ACHN (cell line): Measurements from ENCODE around the gene PHF13.
A peak's percentile ranks its signal among the peaks of the same experiment; 100 is the strongest.
"Not testable (repeated sequence)": the region's sequence is repeated elsewhere in the genome, so short reads cannot be mapped to it uniquely, and the experiment has no call there.

Experiments
- DNase-seq: peaks from one replicate; pipeline ENCODE4 v3.0.0-alpha.2; 2015
- in situ Hi-C: cut with HindIII; loops from 2 replicates; pipeline ENCODE4 v1.10.0; 2017; ENCODE audit warnings: low sequenced_read_pairs, low pct_ligation_motif_present, low pct_unique_long_range_greater_than_20kb

Gene PHF13

GRCh38 chr1:6622396-6623152 lies 9.0 kb downstream of the PHF13 start:
- no peak for DNase-seq
- in situ Hi-C loops, result no loop called here

DNA sequence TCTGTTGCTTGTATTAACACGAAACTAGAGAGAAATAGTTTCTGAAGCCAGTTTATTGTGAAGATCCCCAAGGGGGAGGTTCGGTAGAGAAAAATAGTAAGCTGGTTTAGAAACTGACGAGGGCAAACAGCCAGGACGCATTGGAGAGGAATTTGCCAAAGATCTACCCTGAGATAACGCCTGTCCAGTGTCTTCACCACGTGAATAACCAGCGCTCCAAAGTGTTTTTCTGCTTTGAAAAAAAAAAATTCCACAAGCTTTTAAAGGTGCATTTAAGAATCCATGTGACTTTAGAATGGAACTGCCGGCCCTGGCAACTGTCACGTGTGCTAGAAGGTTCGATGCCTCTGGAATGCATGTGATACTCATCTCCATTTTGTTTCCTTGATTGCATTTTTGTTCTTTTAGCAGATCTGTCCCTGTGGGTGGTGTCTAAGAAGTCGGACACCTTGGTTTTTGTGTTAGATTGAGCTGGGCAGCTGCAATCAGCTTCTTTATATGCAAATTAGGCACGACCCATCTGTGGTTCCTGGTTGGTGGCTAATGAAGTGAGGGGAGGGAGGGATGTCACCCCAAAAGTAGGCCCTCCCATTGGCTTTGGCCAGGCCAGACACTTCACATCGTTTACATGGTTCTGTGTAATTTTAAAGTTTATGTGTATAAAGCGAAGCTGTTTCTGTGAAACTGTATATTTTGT lies 9.9 kb downstream of the PHF13 start:
- in situ Hi-C loops, result no loop called here
- DNase-seq, result no peak

GRCh38 chr1:6624710-6625583 lies 11.4 kb downstream of the PHF13 start, which contains the start of gene THAP3:
Gene THAP3, plus strand, starts transcription at chr1:6624868. Its CDS starts 351 bp downstream, at chr1:6625219.
- in situ Hi-C loops, result no loop called here
- peak; percentile 82 for DNase-seq

GRCh38 chr1:6625584-6626149 lies 12.1 kb downstream of the PHF13 start:
- in situ Hi-C loops, result no loop called here
- DNase-seq, result peak; percentile 44

DNA sequence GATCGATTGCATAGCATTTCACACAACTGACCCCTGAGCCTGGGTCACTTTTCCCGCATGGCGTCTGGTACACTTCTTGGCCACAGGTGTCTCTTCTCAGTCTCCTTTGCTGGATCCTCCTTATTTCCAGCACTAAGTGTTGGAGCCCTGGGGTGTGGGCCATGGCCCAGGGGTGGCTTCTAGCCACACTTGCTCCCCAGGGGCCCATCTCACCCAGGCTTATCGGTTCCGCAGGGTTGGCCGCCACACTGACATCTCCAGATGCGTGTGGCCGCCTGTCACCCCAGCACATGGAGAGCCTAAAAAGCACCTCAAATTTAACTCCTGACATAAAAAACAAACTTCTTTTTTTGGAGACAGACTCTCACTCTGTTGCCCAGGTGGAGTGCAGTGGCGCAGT lies 13.5 kb downstream of the PHF13 start:
- no peak for DNase-seq
- in situ Hi-C loops, result no loop called here

DNA sequence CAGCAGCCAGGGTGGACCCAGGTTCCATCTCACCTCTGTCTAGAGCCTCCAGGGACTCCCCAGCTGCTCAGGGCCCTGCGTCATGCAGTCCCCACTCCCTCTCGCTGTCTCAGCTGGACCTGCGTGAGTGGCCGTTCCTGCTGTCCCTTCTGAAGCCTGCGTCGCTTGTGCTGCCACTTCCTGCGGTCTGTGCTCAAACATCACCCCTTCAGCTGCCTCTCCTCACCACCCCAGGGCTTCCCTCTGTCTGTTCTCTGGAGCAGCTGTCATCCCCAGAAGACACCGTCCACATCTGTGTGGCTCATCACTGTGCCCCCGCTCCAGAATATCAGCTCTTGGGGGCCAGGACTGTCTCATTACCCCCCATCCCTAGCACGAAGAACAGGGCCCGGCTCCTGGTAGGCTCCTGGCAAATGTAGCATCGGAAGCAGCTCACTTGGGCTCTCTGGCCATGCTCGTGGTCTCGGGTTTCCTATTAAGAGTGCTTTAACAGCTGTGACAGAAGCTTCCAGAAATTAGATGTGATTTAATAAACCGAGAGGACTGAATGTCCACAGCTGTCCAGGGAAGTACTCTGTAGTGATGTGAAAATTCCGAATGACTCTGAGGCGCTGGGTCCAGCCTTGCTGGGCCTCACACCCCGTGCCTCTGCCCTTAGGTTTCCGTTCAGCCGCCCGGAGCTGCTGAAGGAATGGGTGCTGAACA lies 14.5 kb downstream of the PHF13 start:
- no peak for DNase-seq
- in situ Hi-C loops, result no loop called here

DNA sequence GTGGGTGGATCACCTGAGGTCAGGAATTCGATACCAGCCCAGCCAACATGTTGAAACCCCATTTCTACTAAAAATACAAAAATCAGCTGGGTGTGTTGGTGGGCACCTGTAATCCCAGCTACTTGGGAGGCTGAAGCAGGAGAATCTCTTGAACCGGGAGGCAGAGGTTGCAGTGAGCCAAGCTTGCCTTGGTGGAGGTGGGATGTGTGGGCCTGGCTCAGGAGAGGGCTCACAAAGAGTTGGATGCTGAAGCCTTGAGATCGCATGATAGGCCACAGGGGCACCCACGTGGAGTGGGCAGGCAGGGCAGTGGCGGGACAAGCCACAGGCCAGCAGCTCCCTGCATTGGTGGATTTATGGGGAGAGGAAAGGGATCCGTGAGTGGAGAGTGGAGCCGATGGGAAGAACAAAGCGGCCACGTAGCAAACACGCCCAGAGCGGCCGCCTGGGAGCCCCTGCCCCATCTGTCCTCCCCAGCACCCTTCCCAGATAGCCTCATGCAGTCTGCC lies 15.5 kb downstream of the PHF13 start:
- DNase-seq, result no peak
- in situ Hi-C loops, result no loop called here

DNA sequence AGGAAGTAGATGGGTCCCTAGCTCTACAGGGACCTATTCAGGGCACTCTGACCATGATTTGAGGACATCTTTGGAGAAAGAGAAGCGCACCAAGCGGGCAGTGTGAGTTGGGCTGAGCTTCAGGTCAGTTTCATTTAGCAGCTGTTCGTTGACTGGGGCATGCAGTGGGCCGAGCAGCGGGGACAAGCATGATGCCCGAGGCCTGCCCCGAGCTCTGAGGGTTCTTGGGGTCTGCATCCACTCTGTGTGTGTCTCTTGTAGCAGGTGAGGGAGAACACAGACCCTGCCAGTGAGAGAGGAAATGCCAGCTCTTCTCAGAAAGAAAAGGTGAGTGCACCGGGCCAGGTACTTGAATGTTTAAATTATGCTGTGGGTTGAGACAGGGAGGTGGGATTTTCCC lies 16.5 kb downstream of the PHF13 start:
- no peak for DNase-seq
- in situ Hi-C loops, result no loop called here

DNA sequence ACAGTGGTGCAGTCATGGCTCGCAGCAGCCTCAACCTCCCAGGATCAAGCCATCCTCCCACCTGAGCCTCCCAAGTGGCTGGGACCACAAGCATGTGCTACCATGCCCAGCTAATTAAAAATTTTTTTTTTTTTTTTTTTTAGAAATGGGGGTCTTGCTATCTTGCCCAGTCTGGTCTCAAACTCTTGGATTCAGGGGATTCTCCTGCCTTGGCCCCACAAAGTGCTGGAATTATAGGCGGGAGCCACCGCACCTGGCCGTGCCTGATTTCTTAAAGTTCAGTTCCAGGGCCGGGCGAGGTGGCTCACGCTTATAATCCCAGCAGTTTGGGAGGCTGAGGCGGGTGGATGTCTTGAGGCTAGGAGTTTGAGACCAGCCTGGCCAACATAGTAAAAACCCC lies 17.5 kb downstream of the PHF13 start:
- no peak for DNase-seq
- in situ Hi-C loops, result no loop called here

DNA sequence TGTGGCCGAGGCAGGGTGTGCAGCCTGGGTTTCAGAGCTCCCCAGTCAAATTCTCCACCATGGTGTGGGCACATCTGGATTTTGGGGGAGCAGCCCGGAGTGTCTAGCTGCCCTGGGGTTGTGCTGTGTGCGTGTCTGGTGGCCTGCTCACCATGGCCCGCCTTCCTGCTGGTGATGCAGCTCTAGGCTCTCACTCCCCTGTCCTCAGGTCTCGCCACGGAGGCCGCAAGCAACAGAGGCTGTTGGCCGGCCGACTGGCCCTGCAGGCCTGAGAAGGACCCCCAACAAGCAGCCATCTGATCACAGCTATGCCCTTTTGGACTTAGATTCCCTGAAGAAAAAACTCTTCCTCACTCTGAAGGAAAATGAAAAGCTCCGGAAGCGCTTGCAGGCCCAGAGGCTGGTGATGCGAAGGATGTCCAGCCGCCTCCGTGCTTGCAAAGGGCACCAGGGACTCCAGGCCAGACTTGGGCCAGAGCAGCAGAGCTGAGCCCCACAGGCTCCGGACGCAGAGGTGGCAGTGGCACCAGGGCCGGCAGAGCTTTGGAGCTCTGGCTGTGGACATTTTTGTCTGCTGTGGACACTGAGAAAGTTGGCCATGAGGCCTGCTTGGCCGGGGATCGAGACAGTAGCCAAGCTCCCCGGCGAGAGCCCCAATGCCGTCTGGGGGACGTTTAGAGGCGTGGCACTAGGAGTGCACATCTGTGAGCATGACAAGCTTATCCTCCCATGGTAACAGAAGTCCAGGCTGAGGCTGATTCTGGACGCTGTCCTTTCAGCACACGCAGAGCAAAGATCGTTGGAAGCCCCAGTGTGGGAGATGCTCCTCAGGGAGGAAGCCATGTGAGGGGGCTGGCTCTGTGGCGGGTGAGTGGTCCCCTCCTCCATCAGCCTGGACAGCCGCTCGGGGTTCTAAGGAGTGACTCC lies 19.3 kb downstream of the PHF13 start:
- in situ Hi-C loops, result no loop called here
- DNase-seq, result no peak

DNA sequence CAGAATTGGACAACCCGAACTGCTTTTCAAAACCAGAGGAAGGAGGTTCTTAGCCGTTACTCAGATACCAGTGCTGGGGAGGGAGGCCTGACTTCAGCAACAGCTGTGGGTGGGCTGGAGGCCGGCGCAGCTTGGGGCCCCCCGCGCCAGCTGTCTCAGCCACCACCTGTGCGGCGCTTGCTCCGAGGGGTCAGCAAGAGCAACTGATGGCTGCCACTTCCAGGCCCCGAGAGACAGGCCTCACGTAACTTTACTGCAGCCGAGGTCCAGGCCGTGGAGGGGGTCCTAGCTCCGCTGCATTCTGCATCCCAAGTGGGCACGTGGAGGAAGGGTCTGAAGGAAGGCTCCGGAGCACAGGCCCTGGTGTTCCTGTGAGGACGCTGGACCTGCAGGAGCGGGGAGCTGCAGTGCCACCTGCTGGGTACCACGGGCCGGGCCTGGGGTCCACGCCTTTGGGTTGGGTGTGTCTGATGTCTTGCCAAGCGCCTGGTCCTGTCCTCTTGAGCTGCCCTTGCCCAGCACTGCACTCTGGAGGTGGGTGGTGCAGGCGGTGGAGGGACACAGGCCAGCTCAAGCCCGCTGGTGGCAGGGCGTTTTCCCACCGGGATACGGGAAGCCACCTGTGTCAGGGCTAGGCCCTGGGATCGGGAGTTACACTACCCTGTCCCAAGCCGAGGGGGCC lies 21.0 kb downstream of the PHF13 start:
- in situ Hi-C loops, result no loop called here
- DNase-seq, result peak; percentile 22

DNA sequence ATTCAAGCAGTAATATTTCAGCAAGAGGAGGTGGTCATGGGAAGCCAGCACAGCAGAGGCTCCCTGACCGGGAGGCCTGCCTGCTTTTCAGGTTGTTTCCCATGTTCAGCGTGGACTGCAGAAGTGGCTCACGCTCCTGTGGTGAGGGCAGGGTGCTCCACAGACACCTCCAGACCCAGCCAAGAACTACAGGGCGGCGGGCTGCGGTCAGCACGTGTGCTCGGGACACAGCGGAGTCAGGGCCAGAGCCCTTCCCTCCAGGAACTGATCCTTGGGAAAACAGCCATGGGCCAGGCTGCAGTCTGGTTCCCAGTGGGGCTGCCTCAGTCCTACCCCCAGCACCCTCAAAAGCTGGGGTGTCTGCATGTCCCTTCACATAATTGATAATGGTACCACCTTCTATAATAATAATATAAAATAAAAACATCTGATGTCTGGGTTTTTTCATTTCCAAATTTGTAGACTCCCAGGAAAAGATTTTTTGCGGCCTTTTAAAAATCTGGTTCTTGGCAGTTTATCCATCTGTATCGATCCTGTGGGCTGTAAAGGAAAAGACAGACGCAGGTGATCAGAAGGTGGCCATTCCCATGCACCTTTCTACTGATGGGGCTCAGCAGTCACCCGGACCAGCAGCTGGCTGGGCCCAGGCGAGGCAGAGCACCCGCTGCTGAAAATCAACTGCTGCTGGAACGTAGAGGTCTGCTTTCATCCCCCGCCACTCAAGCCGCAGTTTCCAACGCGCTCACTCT lies 21.8 kb downstream of the PHF13 start:
- in situ Hi-C loops, result no loop called here
- no peak for DNase-seq

DNA sequence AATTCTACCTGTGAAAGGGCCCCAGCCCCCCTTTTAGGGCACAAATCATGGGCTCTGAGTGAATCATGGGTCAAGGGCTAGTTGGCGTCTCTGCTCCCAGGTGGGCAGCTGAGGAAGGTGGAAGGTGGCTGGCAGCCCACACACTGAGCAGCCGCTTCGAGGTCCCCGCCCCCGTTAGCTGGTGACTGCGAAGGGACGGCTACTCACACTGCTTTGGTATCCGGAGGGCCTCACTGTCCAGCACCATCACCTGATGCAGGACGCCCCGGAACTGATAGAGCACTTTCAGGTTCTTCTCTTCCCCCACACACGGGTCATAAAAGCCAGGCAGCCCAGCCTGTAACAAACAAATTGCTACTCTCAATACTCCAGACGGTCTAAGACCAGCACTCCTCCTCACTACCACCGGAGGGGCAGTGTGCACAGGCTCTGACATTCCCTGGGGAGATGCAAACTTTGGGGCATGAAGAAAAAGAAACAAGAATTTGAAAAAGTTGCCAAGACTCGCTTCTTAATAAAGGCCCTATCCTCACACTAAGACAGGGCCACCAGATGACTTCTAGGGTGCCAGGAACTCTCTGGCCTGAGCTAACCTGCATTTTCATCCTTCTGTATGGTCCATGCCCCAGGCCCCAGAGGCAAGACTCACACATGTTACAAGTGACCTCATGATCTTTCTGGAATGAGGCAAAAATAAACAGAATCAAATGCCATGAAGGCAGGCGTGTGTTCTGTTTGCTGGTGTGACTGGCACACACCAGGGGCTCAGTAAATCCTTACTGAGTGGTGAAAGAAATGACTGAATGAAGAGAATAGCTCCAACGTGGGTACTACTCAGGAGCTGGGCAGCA lies 22.6 kb downstream of the PHF13 start:
- DNase-seq, result no peak
- in situ Hi-C loops, result no loop called here

GRCh38 chr1:6636778-6637177 lies 23.2 kb downstream of the PHF13 start:
- DNase-seq, in situ Hi-C loops: not testable (repeated sequence)

GRCh38 chr1:6637770-6638169 lies 24.2 kb downstream of the PHF13 start:
- in situ Hi-C loops, result no loop called here
- DNase-seq, result no peak
